Left lung (tissue), 14 donors: ENCODE results near the gene TMPO. TPM values are rescaled to one million over a fixed set of nuclear protein-coding genes. Genes with fewer than 3 reads are reported as not detected.
A peak's percentile ranks its signal among the peaks of the same experiment; 100 is the strongest.

Experiments used
- ATAC-seq: fragments of 200-7000 bp; cut with Tn5 transposase; one replicate; pipeline ENCODE4 v1.9.1; 2020; ENCODE audit warnings: moderate library complexity
- DNase-seq, 4 donors: peaks; one replicate each; pipeline ENCODE4 v3.0.0-alpha.2; 2013 to 2020
- H3K27ac ChIP-seq, 2 donors: fragments of 200-600 bp; sonication (generic) in 1 of 2; one replicate each; pipeline versions ENCODE4 v1.5.0 to v1.8.0; 2020 to 2021
- H3K27me3 ChIP-seq, 2 donors: fragments of 200-600 bp; sonication (generic) in 1 of 2; one replicate each; pipeline versions ENCODE4 v1.5.0 to v1.8.0; 2020 to 2021
- H3K36me3 ChIP-seq, 2 donors: fragments of 200-600 bp; sonication (generic) in 1 of 2; one replicate each; pipeline versions ENCODE4 v1.5.0 to v1.8.0; 2020 to 2021
- H3K4me1 ChIP-seq, 2 donors: fragments of 200-600 bp; one replicate each; pipeline ENCODE4 v1.8.0; 2021
- H3K4me3 ChIP-seq, 2 donors: fragments of 200-600 bp; sonication (generic) in 1 of 2; one replicate each; pipeline versions ENCODE4 v1.5.0 to v1.8.0; 2020 to 2021; ENCODE audit warnings: mild to moderate bottlenecking in 1 of 2
- H3K9me3 ChIP-seq, 2 donors: fragments of 200-600 bp; sonication (generic) in 1 of 2; one replicate each; pipeline versions ENCODE4 v1.5.0 to v1.8.0; 2020 to 2021
- CTCF ChIP-seq, 2 donors: fragments of 200-600 bp; sonication (generic) in 1 of 2; IDR thresholded peaks; one replicate each; pipeline versions ENCODE4 v1.5.0 to v1.8.0; 2021; ENCODE audit warnings: antibody characterized with exemption in 2 of 2
- intact Hi-C, 2 donors: fragments of 100-400 bp; cut with DNase I; formaldehyde crosslinking; loops; one replicate each; pipeline versions ENCODE4 v1.11.2 to v1.14.2; 2022
- long read RNA-seq, 12 donors: library from polyadenylated mRNA in 2 of 12; unstranded in 2 of 12; transcript quantifications; one replicate each; pipeline ENCODE4 v2.0.0 and lab custom pipeline, GENCODE V29; 2019 to 2026
- polyA plus RNA-seq, 6 donors: library from polyadenylated mRNA; unstranded; fragments of 120-200 nt; gene quantifications; one replicate each; pipeline ENCODE4 v1.2.1, GENCODE V29; 2013; ENCODE audit not compliant: insufficient read length in 6 of 6
- total RNA-seq, 2 donors: library from RNA; stranded (reverse); fragmentation: NEBNext Ultra II Directional; extraction: Animal tissue kit (Norgen Biotek cat#: 25700); gene quantifications; one replicate each; pipeline ENCODE4 v1.2.1, GENCODE V29; 2021
- donor health status: DM: no; HTN: yes; CAD: no.
- donor health status: DM: no; HTN: no; CAD: no.

The TMPO gene
- total RNA-seq = 10 to 100 TPM; 53.4 to 60.2 TPM
- 100 to 1,000 TPM; 188 to 262 (median 206) TPM for polyA plus RNA-seq
- long read RNA-seq, donor 1, full-length matches to known transcripts = 49 of 109 reads
- long read RNA-seq, donor 1, partial matches to known transcripts = 60 of 109 reads
- long read RNA-seq, donor 1, other reads (novel, unspliced or antisense) = 0 of 109 reads
- long read RNA-seq, donor 2, full-length matches to known transcripts = 65 of 117 reads
- long read RNA-seq, donor 2, partial matches to known transcripts = 47 of 117 reads
- long read RNA-seq, donor 2, other reads (novel, unspliced or antisense) = 5 of 117 reads
- long read RNA-seq, donor 3, full-length matches to known transcripts = 29 of 69 reads
- long read RNA-seq, donor 3, partial matches to known transcripts = 35 of 69 reads
- long read RNA-seq, donor 3, other reads (novel, unspliced or antisense) = 5 of 69 reads
- long read RNA-seq, donor 4, full-length matches to known transcripts = 4 of 18 reads
- long read RNA-seq, donor 4, partial matches to known transcripts = 14 of 18 reads
- long read RNA-seq, donor 4, other reads (novel, unspliced or antisense) = 0 of 18 reads
- long read RNA-seq, donor 5, full-length matches to known transcripts = 32 of 55 reads
- long read RNA-seq, donor 5, partial matches to known transcripts = 23 of 55 reads
- long read RNA-seq, donor 5, other reads (novel, unspliced or antisense) = 0 of 55 reads
- long read RNA-seq, donor 6, full-length matches to known transcripts = 31 of 46 reads
- long read RNA-seq, donor 6, partial matches to known transcripts = 15 of 46 reads
- long read RNA-seq, donor 6, other reads (novel, unspliced or antisense) = 0 of 46 reads
- long read RNA-seq, donor 7, full-length matches to known transcripts = 16 of 29 reads
- long read RNA-seq, donor 7, partial matches to known transcripts = 13 of 29 reads
- long read RNA-seq, donor 7, other reads (novel, unspliced or antisense) = 0 of 29 reads
- long read RNA-seq, donor 8, full-length matches to known transcripts = 47 of 73 reads
- long read RNA-seq, donor 8, partial matches to known transcripts = 26 of 73 reads
- long read RNA-seq, donor 8, other reads (novel, unspliced or antisense) = 0 of 73 reads
- long read RNA-seq, donor 9, partial matches to known transcripts = 0 of 1 reads
- long read RNA-seq, donor 9, other reads (novel, unspliced or antisense) = 0 of 1 reads
- long read RNA-seq, donor 10, full-length matches to known transcripts = 5 of 10 reads
- long read RNA-seq, donor 10, partial matches to known transcripts = 0 of 10 reads
- long read RNA-seq, donor 10, other reads (novel, unspliced or antisense) = 5 of 10 reads
- long read RNA-seq, donor 11, full-length matches to known transcripts = 18 of 25 reads
- long read RNA-seq, donor 11, partial matches to known transcripts = 7 of 25 reads
- long read RNA-seq, donor 11, other reads (novel, unspliced or antisense) = 0 of 25 reads
- long read RNA-seq, donor 12, full-length matches to known transcripts = 28 of 69 reads
- long read RNA-seq, donor 12, partial matches to known transcripts = 41 of 69 reads
- long read RNA-seq, donor 12, other reads (novel, unspliced or antisense) = 0 of 69 reads

GRCh38 chr12:98515287-98516110 is at the start of gene TMPO:
Gene TMPO (plus strand): TSS chr12:98515590. CDS start chr12:98515868, 278 bp downstream.
- no peak for TF ChIP-seq CTCF (IDR thresholded peaks at IDR 0.05)
- no peaks in the 10 kb centered on the region for H3K27me3 ChIP-seq
- intact Hi-C loops = loop anchor here in 1 of 2 donors (5.0 kb wide), 1 partner anchor 93 kb away; no protein-coding TSS in a partner anchor

GRCh38 chr12:98465950-98466602 is 49.3 kb upstream of the TMPO start:
- H3K27me3 ChIP-seq = no peaks in the 10 kb centered on the region
- peaks cover 0 to 26% of the 10 kb centered on the region in 2 donors for H3K4me1 ChIP-seq
- H3K9me3 ChIP-seq = no peaks in the 10 kb centered on the region
- ATAC-seq (no peak), DNase-seq (no peak)
- no peak for TF ChIP-seq CTCF (IDR thresholded peaks at IDR 0.05)
- H3K27ac ChIP-seq = no peak overlapping the region
- intact Hi-C loops = no loop called here
- H3K36me3 ChIP-seq = no peaks in the 10 kb centered on the region
- H3K4me3 ChIP-seq = no peak overlapping the region

More at GRCh38 chr12:98515287-98516110, at the start of gene TMPO:
- Histone ChIP-seq H3K4me3 (peak within 1 kb of the TSS; percentile 85 to 95), H3K9me3 (no peaks in the 10 kb centered on the region), H3K27ac (peak within 1 kb of the TSS; percentile 94 to 96), H3K4me1 (peaks cover 5 to 57% of the 10 kb centered on the region in 2 donors), H3K36me3 (no peaks in the 10 kb centered on the region)
- DNase-seq (peak; percentile 91 to 97 (median 96)), ATAC-seq (peak; percentile 97)

- Histone ChIP-seq H3K27me3 (no peaks in the 10 kb centered on the region), H3K4me1 (peaks cover 0 to 26% of the 10 kb centered on the region in 2 donors), H3K27ac (no peak overlapping the region), H3K36me3 (no peaks in the 10 kb centered on the region), H3K4me3 (no peak overlapping the region), H3K9me3 (no peaks in the 10 kb centered on the region)
- DNase-seq = no peak
- no peak for ATAC-seq
- intact Hi-C loops = no loop called here
- TF ChIP-seq CTCF (IDR thresholded peaks at IDR 0.05) = no peak
Measured at GRCh38 chr12:98466640-98467400, 48.6 kb upstream of the TMPO start.
